ENCODE data around the gene MREG. TPM values are rescaled to one million over a fixed set of nuclear protein-coding genes. Genes with fewer than 3 reads are reported as not detected.

The MREG gene
- total RNA-seq, 4 donors from 2014 or later, result 2.2 to 5.6 (median 3.7) TPM

- no peak for ATAC-seq (ENCODE audit: low FRiP score)
- DNase-seq (ENCODE audit: low spot score), result no peak
- TF ChIP-seq, protein P1, sequence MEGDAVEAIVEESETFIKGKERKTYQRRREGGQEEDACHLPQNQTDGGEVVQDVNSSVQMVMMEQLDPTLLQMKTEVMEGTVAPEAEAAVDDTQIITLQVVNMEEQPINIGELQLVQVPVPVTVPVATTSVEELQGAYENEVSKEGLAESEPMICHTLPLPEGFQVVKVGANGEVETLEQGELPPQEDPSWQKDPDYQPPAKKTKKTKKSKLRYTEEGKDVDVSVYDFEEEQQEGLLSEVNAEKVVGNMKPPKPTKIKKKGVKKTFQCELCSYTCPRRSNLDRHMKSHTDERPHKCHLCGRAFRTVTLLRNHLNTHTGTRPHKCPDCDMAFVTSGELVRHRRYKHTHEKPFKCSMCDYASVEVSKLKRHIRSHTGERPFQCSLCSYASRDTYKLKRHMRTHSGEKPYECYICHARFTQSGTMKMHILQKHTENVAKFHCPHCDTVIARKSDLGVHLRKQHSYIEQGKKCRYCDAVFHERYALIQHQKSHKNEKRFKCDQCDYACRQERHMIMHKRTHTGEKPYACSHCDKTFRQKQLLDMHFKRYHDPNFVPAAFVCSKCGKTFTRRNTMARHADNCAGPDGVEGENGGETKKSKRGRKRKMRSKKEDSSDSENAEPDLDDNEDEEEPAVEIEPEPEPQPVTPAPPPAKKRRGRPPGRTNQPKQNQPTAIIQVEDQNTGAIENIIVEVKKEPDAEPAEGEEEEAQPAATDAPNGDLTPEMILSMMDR (IDR thresholded peaks at IDR 0.05), result no peak
These were observed 42.9 kb downstream of the MREG start for GRCh38 chr2:215970425-215970824.

DNA sequence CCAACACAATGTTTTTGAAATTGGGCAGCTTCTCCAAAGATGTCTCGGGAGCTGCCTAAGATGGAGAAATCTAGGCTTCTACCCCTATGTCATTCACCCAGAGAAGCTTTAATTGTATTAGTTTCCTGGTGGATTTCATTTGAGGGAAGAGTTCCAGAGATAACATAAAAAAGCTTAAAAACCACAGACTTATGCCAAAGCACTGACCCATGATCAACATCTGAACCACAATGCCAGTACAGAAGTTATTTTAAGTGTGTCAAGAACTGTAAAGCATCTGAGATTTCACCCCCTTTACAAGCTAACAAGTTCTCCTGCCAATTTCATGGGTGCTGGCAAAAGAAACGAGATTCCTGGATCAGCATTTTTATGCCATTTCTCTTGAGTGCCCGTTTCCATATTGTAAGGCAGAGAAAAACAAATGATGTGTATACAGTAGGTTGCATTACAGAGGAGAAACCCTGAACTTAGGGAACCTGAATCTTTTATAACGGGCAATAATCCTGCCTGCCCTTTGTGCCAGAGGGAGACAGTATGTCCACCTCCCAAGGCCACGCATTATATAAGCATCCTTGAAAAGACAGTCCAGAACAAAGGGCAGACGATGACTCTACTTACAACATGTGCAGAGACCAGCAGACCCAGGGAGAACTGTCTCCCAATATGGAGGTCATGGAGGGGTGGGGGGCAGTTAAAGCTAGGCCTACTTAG, 44.1 kb downstream of the MREG start:
- no peak for DNase-seq (ENCODE audit: low spot score)
- ATAC-seq (ENCODE audit: low FRiP score), result no peak
- TF ChIP-seq, protein P1 (IDR thresholded peaks at IDR 0.05), result no peak

GRCh38 chr2:215968499-215968898, 44.9 kb downstream of the MREG start:
- TF ChIP-seq, protein P1 (IDR thresholded peaks at IDR 0.05), result no peak
- ATAC-seq (ENCODE audit: low FRiP score) (no peak), DNase-seq (ENCODE audit: low spot score) (no peak)

DNA sequence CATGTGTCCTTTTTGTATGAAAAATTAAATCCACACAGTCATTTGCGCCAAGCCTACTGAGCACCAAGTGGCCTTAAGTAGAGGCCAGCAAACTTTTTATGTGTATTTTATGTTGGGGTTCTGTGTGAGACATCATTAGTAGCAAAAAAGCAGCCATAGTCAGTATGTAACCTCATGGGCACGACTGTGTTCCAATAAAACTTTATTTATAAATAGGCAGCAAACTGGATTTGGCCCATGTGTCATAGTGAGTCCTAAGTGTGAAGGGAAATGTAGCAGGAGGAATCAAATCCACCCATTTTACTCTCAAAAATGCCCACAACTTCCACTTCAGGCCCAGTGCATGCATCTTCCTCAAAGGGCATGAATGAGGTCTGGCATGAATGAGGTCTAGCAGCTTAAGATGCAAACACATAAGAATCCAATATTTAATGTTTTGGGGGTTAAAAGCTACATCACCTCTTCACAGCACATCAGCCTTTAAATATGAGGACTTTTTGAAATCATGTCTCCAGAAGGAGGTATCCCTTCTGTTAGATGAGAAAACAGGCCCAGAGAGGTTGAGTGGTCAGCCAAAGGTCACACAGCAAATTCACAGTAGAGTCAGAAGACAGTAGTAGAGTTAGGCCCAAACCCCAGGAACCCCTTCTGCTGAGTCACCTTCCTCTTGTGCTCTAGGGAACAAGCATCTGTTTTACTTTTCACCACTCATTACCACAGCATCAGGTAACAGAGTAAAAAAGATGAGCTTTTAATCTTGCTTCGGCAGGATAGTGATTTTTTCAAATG, 45.6 kb downstream of the MREG start:
- ATAC-seq (ENCODE audit: low FRiP score), result no peak
- no peak for DNase-seq (ENCODE audit: low spot score)
- TF ChIP-seq, protein P1 (IDR thresholded peaks at IDR 0.05), result no peak

- DNase-seq (ENCODE audit: low spot score), result no peak
- TF ChIP-seq, protein P1 (IDR thresholded peaks at IDR 0.05), result no peak
- no peak for ATAC-seq (ENCODE audit: low FRiP score)
These were observed 46.4 kb downstream of the MREG start for GRCh38 chr2:215966951-215967350.

GRCh38 chr2:215966274-215966673, 47.1 kb downstream of the MREG start:
- TF ChIP-seq, protein P1 (IDR thresholded peaks at IDR 0.05), result no peak
- no peak for DNase-seq (ENCODE audit: low spot score)
- no peak for ATAC-seq (ENCODE audit: low FRiP score)

All from omental fat pad (tissue), 4 donors.